Activated CD8-positive, alpha-beta memory T cell treated with anti-CD3 and anti-CD28 coated beads, Interleukin-2, amount 50 U/mL, for 1 hour (primary cell): ENCODE data around the gene HERPUD2.
"Not testable (repeated sequence)": the region's sequence is repeated elsewhere in the genome, so short reads cannot be mapped to it uniquely, and the experiment has no call there.

ENCODE experiments used
- DNase-seq: peaks from one replicate; pipeline ENCODE4 v3.0.0-alpha.2; 2020; ENCODE audit errors: extremely low read depth

Gene HERPUD2

DNA sequence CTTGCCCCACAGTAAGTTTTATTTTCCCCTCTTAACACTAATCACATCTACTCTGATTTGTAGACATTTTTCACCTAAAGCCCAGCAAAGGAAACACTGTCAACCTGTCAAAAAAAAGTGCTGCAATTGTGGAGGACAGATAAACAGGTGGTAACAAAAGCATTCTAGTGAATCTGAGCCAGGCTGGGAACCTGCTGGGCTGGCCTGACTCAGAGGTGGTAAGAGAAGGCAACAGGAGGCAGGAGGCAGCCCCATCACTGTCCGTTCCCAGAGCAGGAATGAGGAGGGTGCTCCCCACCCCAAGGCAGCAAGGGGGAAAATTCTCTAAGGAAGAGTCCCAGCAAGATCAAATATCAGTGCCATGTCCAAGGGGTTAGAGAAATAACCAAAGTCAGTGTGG is 19.5 kb upstream of the HERPUD2 start:
- no peak for DNase-seq

DNA sequence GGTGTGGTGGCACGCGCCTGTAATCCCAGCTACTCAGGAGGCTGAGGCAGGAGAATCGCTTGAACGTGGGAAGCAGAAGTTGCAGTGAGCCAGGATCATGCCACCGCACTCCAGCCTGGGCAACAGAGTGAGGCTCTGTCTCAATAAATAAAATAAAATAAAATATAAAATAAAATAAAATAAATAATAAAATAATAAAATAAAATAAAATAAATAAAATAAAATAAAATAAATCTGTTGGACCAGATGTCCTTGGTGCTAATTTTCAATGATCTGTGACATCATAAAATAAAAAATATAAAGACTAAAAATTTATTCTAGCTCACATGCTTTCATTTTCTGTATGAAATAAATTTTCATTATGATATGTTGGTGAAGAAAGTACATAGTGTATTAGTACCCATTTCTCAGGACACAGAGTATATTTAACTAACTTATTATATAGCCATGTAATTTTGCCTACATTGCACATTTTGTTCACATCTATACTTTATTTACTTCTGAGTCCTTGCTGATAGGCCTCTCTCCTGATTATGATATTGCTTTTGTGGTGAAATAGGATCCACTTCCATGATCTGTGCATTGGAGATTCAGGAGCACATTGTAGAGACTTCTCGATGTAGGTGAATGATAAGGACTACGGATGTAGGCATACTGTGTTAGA is 17.8 kb upstream of the HERPUD2 start:
- DNase-seq, result no peak

DNA sequence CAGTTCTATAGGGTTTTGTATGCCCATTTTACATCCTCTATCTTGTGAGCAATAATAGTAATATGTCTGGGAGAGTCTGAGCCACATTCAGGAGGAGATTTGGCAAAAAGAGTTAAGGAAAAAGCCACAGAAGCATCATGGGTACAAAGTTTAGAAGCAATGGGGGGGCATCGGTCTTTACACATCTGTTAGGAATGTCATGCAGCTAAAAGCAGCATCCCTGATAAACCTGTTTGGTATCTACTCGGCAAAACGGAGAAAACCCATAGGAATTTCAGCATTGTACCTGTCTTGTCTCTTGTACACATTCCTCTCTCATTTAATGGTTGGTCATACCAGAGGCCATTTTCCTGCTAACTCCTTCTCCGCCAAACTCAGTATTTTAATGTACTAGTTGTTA is 12.5 kb upstream of the HERPUD2 start:
- DNase-seq, result no peak

DNA sequence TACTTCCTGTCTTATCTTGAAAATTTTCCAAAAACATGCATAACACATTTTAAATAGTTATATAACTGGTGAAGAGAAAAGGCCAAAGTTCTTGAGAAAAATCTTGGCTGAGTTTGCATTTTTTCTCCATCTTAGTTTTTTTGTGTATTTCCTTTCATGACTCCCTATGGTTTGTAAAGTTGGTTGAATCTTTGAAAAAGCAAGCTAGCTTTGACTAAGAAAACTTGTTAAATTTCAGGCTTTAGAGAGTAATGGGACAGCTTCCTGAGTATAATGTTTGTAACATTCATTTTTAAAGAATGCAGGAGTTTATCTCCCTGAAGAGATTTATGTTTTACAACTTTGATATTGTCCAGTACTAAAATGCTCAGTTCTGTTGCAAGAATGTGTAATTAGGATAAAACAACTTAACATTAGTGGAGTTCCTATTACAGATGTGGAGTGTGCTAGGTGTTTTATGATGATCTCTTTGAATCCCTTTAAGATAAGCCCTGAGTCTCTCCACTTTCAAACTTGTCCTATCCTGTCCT is 11.1 kb upstream of the HERPUD2 start:
- DNase-seq, result no peak

DNA sequence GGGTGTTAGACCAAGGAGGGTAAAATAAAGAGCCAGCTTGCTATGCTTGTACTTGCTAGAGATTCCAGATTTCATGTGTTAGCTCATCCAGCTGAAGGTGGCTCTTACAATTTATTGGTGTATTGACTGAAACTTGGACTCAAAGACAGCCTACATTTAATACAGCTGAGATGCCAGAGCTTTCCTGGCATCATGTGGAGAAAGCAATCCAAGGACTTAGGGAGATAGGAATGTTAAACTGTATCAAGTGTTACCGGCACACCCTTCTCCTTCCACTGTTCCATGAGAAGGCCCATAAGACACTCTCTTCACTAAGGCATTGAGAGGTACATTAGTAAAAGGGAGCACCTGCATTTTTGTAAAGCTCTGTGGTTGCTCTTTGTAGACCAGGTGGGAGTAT is 9.3 kb upstream of the HERPUD2 start:
- DNase-seq, result no peak

DNA sequence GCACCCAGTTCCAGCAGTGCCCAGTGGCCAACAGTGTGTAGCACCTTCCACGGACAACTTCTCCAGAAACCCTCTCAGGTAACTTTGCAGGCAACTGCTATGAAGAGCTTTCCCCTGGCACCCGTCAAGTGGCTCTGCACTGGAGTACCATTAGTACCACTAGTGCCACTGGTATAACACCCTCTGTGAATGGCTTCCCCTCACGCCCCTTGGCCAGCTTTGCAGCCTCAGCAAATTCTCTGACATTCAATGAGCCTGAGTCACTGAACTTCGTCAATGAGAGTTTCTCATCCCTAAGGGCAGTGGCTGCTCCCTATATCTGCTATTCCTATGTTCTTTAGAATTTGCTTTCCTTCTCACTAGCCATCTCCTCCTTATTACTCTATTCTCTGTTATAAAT is 7.6 kb upstream of the HERPUD2 start:
- DNase-seq, result no peak

DNA sequence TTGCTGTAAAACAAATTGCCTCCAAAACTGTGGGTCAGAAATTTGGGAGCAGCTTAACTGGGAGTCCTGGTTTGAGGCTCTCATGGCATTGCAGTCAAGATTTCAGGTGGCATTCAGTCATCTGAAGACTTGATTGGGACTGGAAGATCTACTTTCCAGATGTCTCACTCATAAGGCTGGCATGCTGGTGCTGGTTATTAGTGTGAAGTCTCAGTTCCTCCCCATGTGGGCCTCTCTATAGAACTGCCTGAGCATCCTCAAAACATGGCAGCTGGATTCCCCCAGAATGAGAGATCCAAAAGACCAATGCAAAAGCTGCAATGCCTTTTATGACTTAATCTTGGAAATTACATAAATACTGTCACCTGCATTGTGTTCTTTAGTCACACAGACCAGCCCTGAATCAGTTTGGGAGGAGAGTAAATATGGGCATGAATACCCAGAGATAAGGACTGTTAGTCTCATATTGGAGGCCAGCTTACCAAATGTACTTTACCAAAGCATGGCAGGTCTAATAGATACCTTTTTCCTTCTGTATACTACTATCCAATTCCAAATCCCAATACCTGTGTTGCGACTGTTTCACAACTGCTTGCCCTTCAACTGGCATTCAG is 6.5 kb upstream of the HERPUD2 start:
- DNase-seq, result no peak

DNA sequence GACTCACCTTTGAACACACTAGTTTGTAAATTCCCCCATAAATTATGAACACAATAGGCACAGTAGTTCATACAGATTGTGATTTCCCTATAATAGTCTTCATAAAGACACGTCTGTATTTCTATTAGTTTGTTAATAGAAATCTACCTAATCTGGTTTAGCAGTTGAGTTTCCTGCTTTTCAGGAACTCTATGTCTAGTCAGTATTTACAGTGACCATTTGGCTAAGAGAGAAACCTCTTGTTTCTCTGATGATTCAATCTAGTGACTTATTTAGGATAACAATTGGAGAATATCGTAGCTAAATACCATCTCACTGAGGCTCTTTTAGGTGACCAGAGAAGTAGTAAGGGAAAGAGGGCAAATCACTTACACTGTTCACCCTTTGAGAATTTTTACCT is 5.9 kb upstream of the HERPUD2 start:
- no peak for DNase-seq

DNA sequence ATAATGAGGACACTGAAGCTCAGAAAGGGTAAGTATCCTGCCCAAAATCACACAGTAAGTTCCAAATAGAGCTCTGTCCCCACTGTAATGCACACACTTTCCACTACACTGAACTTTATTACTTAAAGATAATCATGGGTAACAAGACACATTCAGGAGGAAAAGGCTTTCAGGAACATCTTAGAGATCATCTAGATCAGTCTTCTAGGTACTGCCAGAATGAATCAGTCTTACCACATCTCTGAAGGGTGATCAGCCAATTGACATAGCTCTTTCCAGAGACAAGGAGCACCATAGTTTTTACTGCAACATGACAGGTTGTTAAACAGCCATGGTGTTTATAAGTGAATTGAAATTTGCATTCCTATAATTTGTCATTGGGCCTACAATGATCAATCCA is 5.4 kb upstream of the HERPUD2 start:
- no peak for DNase-seq

DNA sequence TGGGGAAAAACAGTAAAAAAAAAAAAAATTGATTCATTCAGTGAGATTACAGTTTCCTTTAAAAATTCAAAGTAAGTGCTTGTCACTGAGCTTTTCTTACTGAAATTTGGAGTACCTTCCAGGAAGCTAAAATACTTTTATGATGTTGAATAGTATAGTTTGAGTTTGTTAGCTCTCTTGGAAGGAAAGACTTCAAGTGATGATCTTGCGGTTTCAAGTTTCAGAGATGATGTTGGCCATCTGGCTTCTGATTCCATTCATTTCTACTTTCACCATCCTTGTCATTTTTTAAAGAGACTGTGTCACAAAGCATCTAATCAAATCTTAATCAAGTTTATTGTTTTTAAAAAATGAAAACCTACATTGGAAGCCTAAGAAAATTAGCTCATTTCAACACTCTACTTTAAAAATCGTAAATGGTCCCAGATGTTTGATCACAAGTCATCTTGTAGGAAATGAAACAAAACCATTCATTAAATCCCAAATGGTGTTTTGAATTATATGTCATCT is 4.9 kb upstream of the HERPUD2 start:
- DNase-seq, result no peak

DNA sequence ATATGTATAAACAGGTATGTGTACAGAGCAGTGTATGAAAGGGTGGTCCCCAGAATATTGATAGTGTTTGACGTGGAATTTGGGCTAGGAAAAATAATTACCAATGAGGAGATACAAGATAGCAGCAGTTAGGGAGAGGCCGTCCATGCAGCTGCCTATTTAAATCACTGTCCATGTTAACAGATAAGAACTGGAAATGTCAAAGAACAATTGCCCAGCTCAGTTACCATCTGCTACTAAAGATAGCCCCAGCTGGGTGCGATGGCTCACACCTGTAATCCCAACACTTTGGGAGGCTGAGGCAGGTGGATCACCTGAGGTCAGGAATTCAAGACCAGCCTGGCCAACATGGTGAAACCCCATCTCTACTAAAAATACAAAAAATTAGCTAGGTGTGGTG is 3.4 kb upstream of the HERPUD2 start:
- DNase-seq, result not testable (repeated sequence)

DNA sequence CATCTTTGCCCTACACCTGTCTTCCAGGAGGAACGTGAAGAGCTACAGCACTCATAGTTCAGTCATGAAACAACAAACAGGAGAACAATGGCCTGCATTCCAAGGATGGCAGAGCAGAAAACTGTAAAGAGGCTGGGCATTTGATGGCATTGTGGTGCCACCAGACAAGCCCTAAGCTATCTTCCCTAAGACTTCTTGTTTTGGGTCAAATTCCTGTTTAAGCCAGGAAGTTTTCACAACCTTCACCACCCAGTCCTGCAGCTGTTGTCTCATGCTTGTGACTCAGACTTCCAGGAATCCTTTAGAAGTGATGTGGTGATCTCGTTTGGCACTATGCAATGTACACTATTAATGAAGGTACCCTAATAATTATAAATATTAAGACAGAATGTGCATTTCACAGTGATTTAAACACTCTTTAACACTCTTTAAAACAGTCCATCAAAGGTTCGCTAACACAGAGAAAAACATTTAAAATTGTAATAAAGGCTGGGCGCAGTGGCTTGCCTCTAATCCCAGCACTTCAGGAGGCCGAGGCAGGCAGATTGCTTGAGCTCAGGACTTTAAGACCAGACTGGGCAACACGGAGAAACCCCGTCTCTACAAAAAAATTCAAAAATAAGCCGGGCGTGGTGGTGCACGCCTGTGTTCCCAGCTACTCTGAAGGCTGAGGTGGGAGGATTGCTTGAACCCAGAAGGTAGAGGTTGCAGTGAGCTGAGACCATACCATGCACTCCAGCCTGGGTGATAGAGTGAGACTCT is 2.7 kb upstream of the HERPUD2 start:
- DNase-seq, result no peak

DNA sequence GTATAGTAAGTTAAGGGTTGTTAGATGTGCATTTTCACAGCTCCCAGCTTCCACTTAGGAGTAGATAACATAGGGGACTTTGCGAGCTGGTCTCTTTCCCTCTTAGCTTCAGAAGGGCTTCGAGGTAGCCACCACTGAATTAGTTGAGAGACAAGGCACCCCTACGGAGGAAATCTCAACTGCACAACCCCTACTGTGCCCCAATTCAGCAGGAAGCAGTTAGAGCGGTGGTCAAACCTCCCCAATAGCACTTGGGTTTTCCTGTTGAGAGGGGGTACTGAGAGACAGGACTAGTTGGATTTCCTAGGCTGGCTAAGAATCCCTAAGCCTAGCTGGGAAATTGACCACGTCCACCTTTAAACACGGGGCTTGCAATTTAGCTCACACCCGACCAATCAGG is 1.1 kb upstream of the HERPUD2 start:
- DNase-seq, result no peak

DNA sequence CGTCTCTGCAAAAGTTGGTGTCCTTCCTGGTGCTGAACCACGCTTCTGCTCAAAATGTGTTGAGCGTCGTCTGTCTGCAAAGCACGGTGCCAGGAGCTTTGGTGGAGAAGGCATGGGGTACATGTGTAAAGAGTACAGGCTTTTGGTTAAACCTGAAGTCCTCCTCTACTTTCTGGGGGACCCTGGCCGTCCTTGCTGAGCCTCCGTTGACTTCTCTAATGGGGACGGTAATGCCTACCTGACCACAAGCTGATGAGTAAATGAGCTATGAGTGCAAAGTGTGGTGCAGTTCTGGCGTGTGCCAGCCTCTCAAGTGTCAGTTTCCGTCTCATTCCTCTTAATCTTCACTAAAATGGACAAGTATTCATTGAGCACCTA is 527 bp upstream of the HERPUD2 start:
- no peak for DNase-seq

DNA sequence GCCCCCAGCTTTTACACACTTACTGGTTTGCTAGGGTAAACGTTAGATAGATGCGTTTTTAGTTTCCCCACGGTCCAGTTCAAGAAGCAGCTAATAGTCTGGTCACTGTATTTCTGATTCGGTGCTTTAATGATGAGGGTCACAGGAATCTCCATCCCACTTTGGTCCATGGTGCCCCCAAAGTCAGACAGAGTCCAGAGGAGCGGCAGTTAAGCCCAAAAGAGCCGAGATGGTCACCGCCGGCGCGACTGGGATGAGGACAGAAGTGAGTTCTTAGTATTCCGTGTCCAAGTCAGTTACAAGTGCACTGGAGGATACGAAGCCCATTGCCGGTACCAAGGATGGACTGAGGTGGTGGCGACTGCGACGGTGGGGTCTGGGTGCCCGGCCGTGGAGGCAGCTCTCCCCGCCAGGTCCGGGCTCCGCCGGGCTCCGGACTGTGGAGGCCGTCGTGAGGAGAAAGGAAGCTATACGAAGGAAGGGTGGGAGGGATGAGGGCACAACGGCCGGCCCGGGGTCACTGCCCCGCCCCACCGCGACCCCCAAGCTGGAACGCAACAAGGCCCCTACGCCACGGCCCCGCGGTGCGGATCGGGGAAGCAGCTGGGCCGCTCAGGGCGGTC is 663 bp downstream of the HERPUD2 start:
- DNase-seq, result no peak

DNA sequence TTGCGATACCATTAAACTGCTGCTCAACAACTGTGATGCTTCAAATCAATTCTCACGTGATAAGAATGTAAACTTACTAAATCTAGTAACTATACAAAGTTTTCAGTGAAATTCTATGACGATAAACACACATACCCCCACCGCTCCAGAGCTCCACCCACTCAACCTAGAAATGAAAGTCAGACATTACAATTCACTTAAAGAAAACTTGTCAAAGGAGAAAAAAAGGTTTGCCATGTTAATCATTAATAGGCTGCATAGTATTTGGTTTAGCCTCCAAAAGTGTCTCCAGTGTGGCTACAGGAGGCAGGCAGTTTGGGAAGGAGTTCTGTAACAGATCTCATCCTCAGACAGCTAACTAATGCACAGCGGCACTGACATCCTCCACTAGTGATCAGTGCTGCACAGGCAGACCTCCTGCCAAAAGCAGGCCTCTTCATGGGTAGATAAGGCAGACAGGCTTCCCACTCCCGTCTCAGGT is 3.1 kb downstream of the HERPUD2 start:
- no peak for DNase-seq

DNA sequence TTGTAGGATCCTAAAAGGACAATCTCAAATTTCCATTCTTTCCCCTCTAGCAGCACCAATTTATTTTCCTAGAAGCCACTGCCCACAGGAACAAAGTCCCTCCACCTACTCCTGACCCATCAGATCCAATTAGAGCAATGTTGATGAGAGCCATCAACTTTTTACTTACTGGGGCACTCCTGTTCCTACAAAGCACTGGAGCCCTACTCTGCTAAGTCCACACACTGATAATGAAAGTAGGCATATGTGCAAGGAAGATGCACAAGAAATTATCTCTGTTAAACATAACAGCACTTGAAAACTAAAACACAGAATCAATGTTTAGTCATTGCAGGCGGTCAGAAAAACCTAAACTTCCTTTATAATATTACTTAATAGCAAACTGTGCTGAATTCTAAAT is 3.6 kb downstream of the HERPUD2 start:
- DNase-seq, result no peak

DNA sequence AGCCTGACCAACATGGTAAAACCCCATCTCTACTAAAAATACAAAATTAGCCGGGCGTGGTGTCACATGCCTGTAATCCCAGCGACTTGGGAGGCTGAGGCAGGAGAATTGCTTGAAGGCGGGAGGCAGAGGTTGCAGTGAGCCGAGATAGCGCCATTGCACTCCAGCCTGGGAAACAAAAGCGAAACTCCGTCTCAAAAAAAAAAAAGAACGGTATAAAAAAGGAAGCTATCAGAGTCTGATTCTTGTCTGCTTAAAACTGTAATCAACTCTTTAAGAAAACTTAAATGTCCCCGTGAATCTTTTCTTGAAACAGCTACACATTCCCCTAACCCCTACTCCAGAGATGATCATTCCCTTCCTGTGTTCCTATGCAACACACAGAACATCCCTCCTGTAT is 4.3 kb downstream of the HERPUD2 start:
- DNase-seq, result not testable (repeated sequence)

DNA sequence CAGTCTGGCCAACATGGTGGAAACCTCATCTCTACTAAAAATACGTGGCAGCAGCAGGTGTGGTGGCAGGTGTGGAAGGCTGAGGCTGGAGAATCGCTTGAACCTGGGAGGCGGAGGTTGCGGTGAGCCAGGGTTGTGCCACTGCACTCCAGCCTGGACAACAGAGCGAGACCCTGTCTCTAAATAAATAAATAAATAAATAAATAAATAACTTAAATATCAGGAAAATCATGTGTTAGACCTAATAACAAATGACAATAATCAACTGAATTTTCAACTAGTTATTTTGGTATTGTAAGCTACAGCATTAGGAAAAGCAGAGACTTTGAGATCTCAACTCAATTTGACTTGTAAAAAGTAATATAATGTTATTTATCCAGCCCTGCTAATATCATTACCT is 9.2 kb downstream of the HERPUD2 start:
- DNase-seq, result no peak

DNA sequence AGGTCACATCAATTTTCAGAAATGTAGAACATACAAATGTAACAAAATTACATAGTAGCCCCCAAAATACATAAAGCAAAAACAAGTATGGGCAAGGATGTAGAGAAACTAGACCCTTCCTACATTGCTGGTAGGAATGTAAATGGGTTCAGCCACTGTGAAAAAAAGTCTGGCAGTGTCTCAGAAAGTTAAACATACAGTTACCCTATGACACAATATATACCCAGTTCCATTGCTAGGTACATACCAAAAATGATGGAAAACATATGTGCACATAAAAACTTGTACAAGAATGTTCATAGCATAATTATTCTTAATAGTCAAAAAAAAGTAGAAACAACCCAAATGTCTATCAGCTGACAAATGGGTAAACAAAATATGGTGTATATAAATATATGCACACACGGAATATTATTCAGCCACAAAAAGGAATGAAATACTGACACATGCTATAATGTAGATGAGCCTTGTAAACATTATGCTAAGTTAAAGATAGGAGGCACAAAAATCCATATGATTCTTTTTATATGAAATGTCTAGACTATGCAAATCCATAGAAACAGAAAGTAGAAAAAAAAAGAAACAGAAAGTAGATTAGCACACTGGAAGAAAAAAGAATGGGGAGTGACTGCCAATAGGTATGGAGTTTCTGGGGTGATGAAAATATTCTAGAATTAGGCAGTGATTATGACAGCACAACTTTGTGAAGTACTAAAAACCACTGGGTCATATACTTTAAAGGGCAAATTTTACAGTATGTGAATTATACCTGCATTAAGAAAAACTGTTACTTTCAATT is 13.5 kb downstream of the HERPUD2 start:
- no peak for DNase-seq

DNA sequence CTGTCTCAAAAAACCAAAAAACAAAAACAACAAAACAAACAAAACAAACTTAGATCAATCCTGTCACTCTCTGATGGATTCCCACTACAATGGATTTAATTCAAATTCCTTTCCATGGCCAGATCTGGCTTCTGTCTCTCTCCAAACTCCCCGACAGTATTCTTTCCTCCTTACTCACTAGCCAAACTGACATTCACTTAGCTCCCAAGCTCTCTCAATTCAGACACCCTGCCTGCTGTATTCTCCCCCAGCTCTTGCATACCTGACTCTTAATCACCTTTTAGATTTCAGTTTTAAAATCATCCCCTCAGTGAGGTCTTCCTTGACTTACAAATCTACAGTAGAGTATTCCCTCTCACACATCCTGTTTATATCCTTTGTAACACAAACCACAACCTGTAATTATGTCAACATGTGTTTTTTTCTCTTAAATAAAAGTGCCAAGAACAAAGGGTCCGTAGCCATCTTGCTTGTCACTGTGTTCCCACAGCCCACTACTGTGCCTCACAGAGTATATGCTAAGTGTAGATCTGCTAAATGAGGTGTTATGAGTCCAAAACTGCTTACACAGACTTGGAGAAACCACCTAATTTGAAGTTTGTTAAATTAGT is 14.4 kb downstream of the HERPUD2 start:
- DNase-seq, result no peak
